ENCODE results near the gene EFNB2.

EFNB2 gene

DNA sequence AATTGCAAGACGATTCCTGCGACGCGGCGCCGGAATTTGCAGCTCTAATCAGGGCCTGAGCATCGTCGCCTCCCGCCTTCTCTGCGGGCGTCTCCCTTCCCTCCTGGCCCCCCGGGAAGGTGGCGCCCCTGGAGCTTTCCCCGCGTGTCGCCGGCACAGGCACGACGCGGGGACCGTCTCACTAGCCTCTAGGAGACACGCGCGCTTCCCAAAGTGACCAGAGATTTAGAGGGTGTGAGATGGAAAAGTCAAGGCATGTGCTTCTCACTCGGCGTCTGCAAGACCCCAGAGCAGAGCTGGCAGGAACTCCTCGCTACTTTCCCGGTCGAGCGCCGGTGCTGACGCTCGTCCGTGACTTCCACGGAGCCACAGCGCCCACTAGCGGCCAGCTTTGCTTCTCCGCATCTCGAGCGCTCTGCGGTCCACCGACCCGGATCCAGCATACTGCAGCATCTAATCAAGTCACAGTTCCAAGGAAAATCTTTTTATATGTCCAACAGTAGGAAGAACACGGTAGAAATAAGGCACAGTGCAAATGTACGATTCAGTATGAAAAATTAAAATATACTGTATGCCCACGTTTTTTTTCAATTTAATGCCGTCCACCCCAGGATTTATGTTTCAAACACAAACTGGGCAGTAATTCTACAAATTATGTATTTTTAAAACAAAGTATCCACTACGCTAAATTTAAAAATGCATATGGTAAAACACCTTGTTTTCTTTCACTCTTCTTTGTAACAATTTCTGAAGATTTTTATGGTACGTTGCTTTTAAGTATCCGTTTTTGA, 977 bp upstream of the EFNB2 start (continued):
- TF ChIP-seq ZNF16 (tag by site-specific recombination; IDR thresholded peaks at IDR 0.05; ENCODE audit: low read depth) (no peak), TCF7L2 (IDR thresholded peaks at IDR 0.05; ENCODE audit: borderline replicate concordance, low read depth, low read length) (no peak), REPIN1 (tag by site-specific recombination; IDR thresholded peaks at IDR 0.05; ENCODE audit: low read depth) (no peak), KLF1 (tag by site-specific recombination; IDR thresholded peaks at IDR 0.05) (no peak), ZNF596 (tag by site-specific recombination; IDR thresholded peaks at IDR 0.05) (no peak), ZNF114 (tag by site-specific recombination; IDR thresholded peaks at IDR 0.05) (no peak), FEZF1 (tag by site-specific recombination; IDR thresholded peaks at IDR 0.05) (no peak), ZNF37A (tag by site-specific recombination; IDR thresholded peaks at IDR 0.05) (no peak), ZBTB17 (tag by site-specific recombination; IDR thresholded peaks at IDR 0.05) (peak; percentile 95), ZNF76 (tag by site-specific recombination; IDR thresholded peaks at IDR 0.05; ENCODE audit: borderline replicate concordance, low read depth) (no peak), YY2 (tag by site-specific recombination; IDR thresholded peaks at IDR 0.05) (no peak), ZBTB48 (tag by site-specific recombination; IDR thresholded peaks at IDR 0.05) (no peak; the same call in 1 of the 2 replicates), SP3 (tag by site-specific recombination; IDR thresholded peaks at IDR 0.05) (no peak), ZNF626 (tag by site-specific recombination; IDR thresholded peaks at IDR 0.05) (no peak), ZNF423 (tag by site-specific recombination; IDR thresholded peaks at IDR 0.05) (peak; percentile 69; the same call in 1 of the 2 replicates), ZNF843 (tag by site-specific recombination; IDR thresholded peaks at IDR 0.05) (no peak), OSR2 (tag by site-specific recombination; IDR thresholded peaks at IDR 0.05) (no peak), ZNF549 (tag by site-specific recombination; IDR thresholded peaks at IDR 0.05) (no peak), SP7 (tag by site-specific recombination; IDR thresholded peaks at IDR 0.05) (0 out of 2 replicates have a peak, but pooled peaks have one; percentile 34), ZNF707 (tag by site-specific recombination; IDR thresholded peaks at IDR 0.05) (no peak), SP2 (tag by site-specific recombination; IDR thresholded peaks at IDR 0.05) (peak; percentile 38), ZNF560 (tag by site-specific recombination; IDR thresholded peaks at IDR 0.05; ENCODE audit: borderline replicate concordance) (no peak), ZNF175 (tag by site-specific recombination; IDR thresholded peaks at IDR 0.05) (no peak)
- TF ChIP-seq, protein P1, sequence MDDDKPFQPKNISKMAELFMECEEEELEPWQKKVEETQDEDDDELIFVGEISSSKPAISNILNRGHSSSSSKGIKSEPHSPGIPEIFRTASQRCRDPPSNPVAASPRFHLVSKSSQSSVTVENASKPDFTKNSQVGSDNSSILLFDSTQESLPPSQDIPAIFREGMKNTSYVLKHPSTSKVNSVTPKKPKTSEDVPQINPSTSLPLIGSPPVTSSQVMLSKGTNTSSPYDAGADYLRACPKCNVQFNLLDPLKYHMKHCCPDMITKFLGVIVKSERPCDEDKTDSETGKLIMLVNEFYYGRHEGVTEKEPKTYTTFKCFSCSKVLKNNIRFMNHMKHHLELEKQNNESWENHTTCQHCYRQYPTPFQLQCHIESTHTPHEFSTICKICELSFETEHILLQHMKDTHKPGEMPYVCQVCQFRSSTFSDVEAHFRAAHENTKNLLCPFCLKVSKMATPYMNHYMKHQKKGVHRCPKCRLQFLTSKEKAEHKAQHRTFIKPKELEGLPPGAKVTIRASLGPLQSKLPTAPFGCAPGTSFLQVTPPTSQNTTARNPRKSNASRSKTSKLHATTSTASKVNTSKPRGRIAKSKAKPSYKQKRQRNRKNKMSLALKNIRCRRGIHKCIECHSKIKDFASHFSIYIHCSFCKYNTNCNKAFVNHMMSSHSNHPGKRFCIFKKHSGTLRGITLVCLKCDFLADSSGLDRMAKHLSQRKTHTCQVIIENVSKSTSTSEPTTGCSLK (tag by site-specific recombination; IDR thresholded peaks at IDR 0.05): no peak
- TF ChIP-seq, protein P2, sequence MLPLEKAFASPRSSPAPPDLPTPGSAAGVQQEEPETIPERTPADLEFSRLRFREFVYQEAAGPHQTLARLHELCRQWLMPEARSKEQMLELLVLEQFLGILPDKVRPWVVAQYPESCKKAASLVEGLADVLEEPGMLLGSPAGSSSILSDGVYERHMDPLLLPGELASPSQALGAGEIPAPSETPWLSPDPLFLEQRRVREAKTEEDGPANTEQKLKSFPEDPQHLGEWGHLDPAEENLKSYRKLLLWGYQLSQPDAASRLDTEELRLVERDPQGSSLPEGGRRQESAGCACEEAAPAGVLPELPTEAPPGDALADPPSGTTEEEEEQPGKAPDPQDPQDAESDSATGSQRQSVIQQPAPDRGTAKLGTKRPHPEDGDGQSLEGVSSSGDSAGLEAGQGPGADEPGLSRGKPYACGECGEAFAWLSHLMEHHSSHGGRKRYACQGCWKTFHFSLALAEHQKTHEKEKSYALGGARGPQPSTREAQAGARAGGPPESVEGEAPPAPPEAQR (tag by site-specific recombination; IDR thresholded peaks at IDR 0.05): no peak
- TF ChIP-seq, protein P3, sequence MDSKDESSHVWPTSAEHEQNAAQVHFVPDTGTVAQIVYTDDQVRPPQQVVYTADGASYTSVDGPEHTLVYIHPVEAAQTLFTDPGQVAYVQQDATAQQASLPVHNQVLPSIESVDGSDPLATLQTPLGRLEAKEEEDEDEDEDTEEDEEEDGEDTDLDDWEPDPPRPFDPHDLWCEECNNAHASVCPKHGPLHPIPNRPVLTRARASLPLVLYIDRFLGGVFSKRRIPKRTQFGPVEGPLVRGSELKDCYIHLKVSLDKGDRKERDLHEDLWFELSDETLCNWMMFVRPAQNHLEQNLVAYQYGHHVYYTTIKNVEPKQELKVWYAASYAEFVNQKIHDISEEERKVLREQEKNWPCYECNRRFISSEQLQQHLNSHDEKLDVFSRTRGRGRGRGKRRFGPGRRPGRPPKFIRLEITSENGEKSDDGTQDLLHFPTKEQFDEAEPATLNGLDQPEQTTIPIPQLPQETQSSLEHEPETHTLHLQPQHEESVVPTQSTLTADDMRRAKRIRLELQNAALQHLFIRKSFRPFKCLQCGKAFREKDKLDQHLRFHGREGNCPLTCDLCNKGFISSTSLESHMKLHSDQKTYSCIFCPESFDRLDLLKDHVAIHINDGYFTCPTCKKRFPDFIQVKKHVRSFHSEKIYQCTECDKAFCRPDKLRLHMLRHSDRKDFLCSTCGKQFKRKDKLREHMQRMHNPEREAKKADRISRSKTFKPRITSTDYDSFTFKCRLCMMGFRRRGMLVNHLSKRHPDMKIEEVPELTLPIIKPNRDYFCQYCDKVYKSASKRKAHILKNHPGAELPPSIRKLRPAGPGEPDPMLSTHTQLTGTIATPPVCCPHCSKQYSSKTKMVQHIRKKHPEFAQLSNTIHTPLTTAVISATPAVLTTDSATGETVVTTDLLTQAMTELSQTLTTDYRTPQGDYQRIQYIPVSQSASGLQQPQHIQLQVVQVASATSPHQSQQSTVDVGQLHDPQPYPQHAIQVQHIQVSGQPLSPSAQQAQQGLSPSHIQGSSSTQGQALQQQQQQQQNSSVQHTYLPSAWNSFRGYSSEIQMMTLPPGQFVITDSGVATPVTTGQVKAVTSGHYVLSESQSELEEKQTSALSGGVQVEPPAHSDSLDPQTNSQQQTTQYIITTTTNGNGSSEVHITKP (tag by site-specific recombination; IDR thresholded peaks at IDR 0.05): no peak
- TF ChIP-seq, protein P4, sequence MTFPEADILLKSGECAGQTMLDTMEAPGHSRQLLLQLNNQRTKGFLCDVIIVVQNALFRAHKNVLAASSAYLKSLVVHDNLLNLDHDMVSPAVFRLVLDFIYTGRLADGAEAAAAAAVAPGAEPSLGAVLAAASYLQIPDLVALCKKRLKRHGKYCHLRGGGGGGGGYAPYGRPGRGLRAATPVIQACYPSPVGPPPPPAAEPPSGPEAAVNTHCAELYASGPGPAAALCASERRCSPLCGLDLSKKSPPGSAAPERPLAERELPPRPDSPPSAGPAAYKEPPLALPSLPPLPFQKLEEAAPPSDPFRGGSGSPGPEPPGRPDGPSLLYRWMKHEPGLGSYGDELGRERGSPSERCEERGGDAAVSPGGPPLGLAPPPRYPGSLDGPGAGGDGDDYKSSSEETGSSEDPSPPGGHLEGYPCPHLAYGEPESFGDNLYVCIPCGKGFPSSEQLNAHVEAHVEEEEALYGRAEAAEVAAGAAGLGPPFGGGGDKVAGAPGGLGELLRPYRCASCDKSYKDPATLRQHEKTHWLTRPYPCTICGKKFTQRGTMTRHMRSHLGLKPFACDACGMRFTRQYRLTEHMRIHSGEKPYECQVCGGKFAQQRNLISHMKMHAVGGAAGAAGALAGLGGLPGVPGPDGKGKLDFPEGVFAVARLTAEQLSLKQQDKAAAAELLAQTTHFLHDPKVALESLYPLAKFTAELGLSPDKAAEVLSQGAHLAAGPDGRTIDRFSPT (tag by site-specific recombination; IDR thresholded peaks at IDR 0.05): no peak
- TF ChIP-seq, protein P5, sequence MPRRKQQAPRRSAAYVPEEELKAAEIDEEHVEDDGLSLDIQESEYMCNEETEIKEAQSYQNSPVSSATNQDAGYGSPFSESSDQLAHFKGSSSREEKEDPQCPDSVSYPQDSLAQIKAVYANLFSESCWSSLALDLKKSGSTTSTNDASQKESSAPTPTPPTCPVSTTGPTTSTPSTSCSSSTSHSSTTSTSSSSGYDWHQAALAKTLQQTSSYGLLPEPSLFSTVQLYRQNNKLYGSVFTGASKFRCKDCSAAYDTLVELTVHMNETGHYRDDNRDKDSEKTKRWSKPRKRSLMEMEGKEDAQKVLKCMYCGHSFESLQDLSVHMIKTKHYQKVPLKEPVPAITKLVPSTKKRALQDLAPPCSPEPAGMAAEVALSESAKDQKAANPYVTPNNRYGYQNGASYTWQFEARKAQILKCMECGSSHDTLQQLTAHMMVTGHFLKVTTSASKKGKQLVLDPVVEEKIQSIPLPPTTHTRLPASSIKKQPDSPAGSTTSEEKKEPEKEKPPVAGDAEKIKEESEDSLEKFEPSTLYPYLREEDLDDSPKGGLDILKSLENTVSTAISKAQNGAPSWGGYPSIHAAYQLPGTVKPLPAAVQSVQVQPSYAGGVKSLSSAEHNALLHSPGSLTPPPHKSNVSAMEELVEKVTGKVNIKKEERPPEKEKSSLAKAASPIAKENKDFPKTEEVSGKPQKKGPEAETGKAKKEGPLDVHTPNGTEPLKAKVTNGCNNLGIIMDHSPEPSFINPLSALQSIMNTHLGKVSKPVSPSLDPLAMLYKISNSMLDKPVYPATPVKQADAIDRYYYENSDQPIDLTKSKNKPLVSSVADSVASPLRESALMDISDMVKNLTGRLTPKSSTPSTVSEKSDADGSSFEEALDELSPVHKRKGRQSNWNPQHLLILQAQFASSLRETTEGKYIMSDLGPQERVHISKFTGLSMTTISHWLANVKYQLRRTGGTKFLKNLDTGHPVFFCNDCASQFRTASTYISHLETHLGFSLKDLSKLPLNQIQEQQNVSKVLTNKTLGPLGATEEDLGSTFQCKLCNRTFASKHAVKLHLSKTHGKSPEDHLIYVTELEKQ (tag by site-specific recombination; IDR thresholded peaks at IDR 0.05; ENCODE audit: borderline replicate concordance): no peak
